HG02623 (cell line): ENCODE measurements around the gene CD55.

Experiments
- ATAC-seq: cut with Tn5 transposase; IDR thresholded peaks from one replicate; pipeline ENCODE4 v1.9.1; 2021; ENCODE audit warnings: moderate library complexity; ENCODE audit not compliant: unreplicated experiment

CD55 gene

GRCh38 chr1:207361889-207362288, 40.4 kb downstream of the CD55 start:
- no peak for ATAC-seq

GRCh38 chr1:207362962-207363860, 41.7 kb downstream of the CD55 start:
- no peak for ATAC-seq

- no peak for ATAC-seq
These were observed 42.4 kb downstream of the CD55 start for GRCh38 chr1:207363871-207364270.

GRCh38 chr1:207364614-207365013, 43.1 kb downstream of the CD55 start:
- no peak for ATAC-seq

- no peak for ATAC-seq
These were observed 43.6 kb downstream of the CD55 start for GRCh38 chr1:207365063-207365462.

- no peak for ATAC-seq
These were observed 44.5 kb downstream of the CD55 start for GRCh38 chr1:207366022-207366421.

- no peak for ATAC-seq
These were observed 67.2 kb downstream of the CD55 start for GRCh38 chr1:207388721-207389120.

- ATAC-seq: no peak
These were observed 68.4 kb downstream of the CD55 start for GRCh38 chr1:207389728-207390464.

- ATAC-seq: no peak
These were observed 72.1 kb downstream of the CD55 start for GRCh38 chr1:207393610-207394009.

GRCh38 chr1:207396168-207396746, 74.8 kb downstream of the CD55 start:
- ATAC-seq: no peak

GRCh38 chr1:207397525-207397926, 76.0 kb downstream of the CD55 start:
- ATAC-seq: no peak

- no peak for ATAC-seq
These were observed 77.5 kb downstream of the CD55 start for GRCh38 chr1:207398986-207399385.

GRCh38 chr1:207401578-207401977, 80.1 kb downstream of the CD55 start:
- no peak for ATAC-seq

GRCh38 chr1:207402744-207403143, 81.3 kb downstream of the CD55 start:
- ATAC-seq: no peak

GRCh38 chr1:207404849-207405525, 83.5 kb downstream of the CD55 start:
- ATAC-seq: peak; percentile 48

GRCh38 chr1:207405814-207406213, 84.3 kb downstream of the CD55 start:
- no peak for ATAC-seq

- ATAC-seq: no peak
These were observed 86.3 kb downstream of the CD55 start for GRCh38 chr1:207407655-207408260.
